ENCODE measurements around the gene ANKS1B. TPM values are rescaled to one million over a fixed set of nuclear protein-coding genes. Genes with fewer than 3 reads are reported as not detected.
"Not testable (repeated sequence)": the region's sequence is repeated elsewhere in the genome, so short reads cannot be mapped to it uniquely, and the experiment has no call there.

Gene ANKS1B
- polyA plus RNA-seq, 3 donors, result not detected

GRCh38 chr12:99035803-99036202, 948.9 kb downstream of the ANKS1B start:
- Histone ChIP-seq H2AFZ (ENCODE audit: insufficient read depth, low read depth, low read length, poor library complexity, severe bottlenecking) (no peak overlapping the region), H3K36me3 (replicated peaks in 1 of 2; ENCODE audit: control insufficient read depth in 1 of 2, insufficient read depth in 2 of 2, low read length in 2 of 2) (no peaks in the 10 kb centered on the region), H3K4me1 (ENCODE audit: control insufficient read depth in 1 of 2, insufficient read depth in 2 of 2, low read length in 2 of 2) (no peaks in the 10 kb centered on the region), H3K9me3 (replicated peaks in 1 of 2; ENCODE audit: control insufficient read depth in 1 of 2, insufficient read depth in 1 of 2, low read length in 2 of 2) (no peaks in the 10 kb centered on the region), H3K4me3 (replicated peaks in 1 of 3; ENCODE audit: low read depth in 2 of 3, low read length in 3 of 3) (no peak overlapping the region), H3K27ac (ENCODE audit: low read depth in 1 of 2, low read length in 2 of 2) (no peak overlapping the region), H3K4me2 (replicated peaks; ENCODE audit: extremely low read depth, low read length, poor library complexity, severe bottlenecking) (no peak overlapping the region), H3K79me2 (ENCODE audit: insufficient read depth, low read length) (no peaks in the 10 kb centered on the region), H3K9ac (ENCODE audit: insufficient read depth, low read length, poor library complexity, severe bottlenecking) (no peak overlapping the region), H3K27me3 (ENCODE audit: control insufficient read depth in 2 of 2, insufficient read depth in 2 of 2, low read length in 2 of 2) (no peaks in the 10 kb centered on the region), H4K20me1 (ENCODE audit: insufficient read depth, low read length) (no peaks in the 10 kb centered on the region)
- peaks cover 0 to 2% (median 0%) of the 10 kb centered on the region in 7 donors for H3K9me3 Mint-ChIP-seq
- DNase-seq, result no peak
- WGBS (ENCODE audit: insufficient coverage), result 74% methylated on average over 3 of the region's 5 CpGs
- no peak for TF ChIP-seq CTCF (IDR thresholded peaks at IDR 0.05)
- peaks cover 1 to 3% (median 2%) of the 10 kb centered on the region in 3 donors for H3K27me3 Mint-ChIP-seq (ENCODE audit: low read depth in 3 of 3)
- H3K4me1 Mint-ChIP-seq, result no peaks in the 10 kb centered on the region
- H3K27ac Mint-ChIP-seq, result peak overlapping the region in 1 of 7 donors; percentile 46
- H3K36me3 Mint-ChIP-seq, result no peaks in the 10 kb centered on the region
- intact Hi-C loops (cut with micrococcal nuclease), result no loop called here
- H3K4me3 Mint-ChIP-seq, result no peak overlapping the region

GRCh38 chr12:99034201-99034600, 950.5 kb downstream of the ANKS1B start:
- H3K4me3 Mint-ChIP-seq; H3K4me2 ChIP-seq (replicated peaks; ENCODE audit: extremely low read depth, low read length, poor library complexity, severe bottlenecking); H3K4me1 ChIP-seq (ENCODE audit: control insufficient read depth in 1 of 2, insufficient read depth in 2 of 2, low read length in 2 of 2); DNase-seq; H3K36me3 Mint-ChIP-seq; H4K20me1 ChIP-seq (ENCODE audit: insufficient read depth, low read length); H3K9ac ChIP-seq (ENCODE audit: insufficient read depth, low read length, poor library complexity, severe bottlenecking); H3K4me3 ChIP-seq (replicated peaks in 1 of 3; ENCODE audit: low read depth in 2 of 3, low read length in 3 of 3); H3K27me3 Mint-ChIP-seq (ENCODE audit: low read depth in 3 of 3); intact Hi-C loops (cut with micrococcal nuclease); H3K79me2 ChIP-seq (ENCODE audit: insufficient read depth, low read length); H3K27ac ChIP-seq (ENCODE audit: low read depth in 1 of 2, low read length in 2 of 2); H3K4me1 Mint-ChIP-seq; H3K9me3 ChIP-seq (replicated peaks in 1 of 2; ENCODE audit: control insufficient read depth in 1 of 2, insufficient read depth in 1 of 2, low read length in 2 of 2); H3K27ac Mint-ChIP-seq; H3K36me3 ChIP-seq (replicated peaks in 1 of 2; ENCODE audit: control insufficient read depth in 1 of 2, insufficient read depth in 2 of 2, low read length in 2 of 2); H3K9me3 Mint-ChIP-seq; H3K27me3 ChIP-seq (ENCODE audit: control insufficient read depth in 2 of 2, insufficient read depth in 2 of 2, low read length in 2 of 2); H2AFZ ChIP-seq (ENCODE audit: insufficient read depth, low read depth, low read length, poor library complexity, severe bottlenecking): not testable (repeated sequence)
- 95% methylated on average over 3 of the region's 4 CpGs for WGBS (ENCODE audit: insufficient coverage)

Measured in CD14-positive monocyte (primary cell).